Stomach (tissue), 9 donors: ENCODE data around the gene SDK2. TPM values are rescaled to one million over a fixed set of nuclear protein-coding genes. Genes with fewer than 3 reads are reported as not detected.
A peak's percentile ranks its signal among the peaks of the same experiment; 100 is the strongest.

Experiments
- DNase-seq, 2 donors: peaks; one replicate each; pipeline versions ENCODE4 v3.0.0 to v3.0.0-alpha.2; 2013 to 2019
- H3K27ac ChIP-seq, 5 donors: fragments of 200-600 bp in 4 of 5; sonication (generic) in 4 of 5; one replicate each; pipeline ENCODE4 v1.5.1; 2013 to 2019; ENCODE audit warnings: mild to moderate bottlenecking in 1 of 5, moderate library complexity in 1 of 5
- H3K27me3 ChIP-seq, 3 donors: fragments of 200-600 bp; sonication (generic); one replicate each; pipeline ENCODE4 v1.5.1; 2017 to 2019; ENCODE audit warnings: mixed run types in 1 of 3
- H3K36me3 ChIP-seq, 4 donors: fragments of 200-600 bp; sonication (generic); 1 replicate in 3 of 4; 2 replicates in 1 of 4; pipeline ENCODE4 v1.5.1; 2016 to 2019
- H3K4me1 ChIP-seq, 4 donors: fragments of 200-600 bp; sonication (generic); one replicate each; pipeline ENCODE4 v1.5.1; 2016 to 2019
- H3K4me3 ChIP-seq, 4 donors: fragments of 200-600 bp; sonication (generic) in 3 of 4; one replicate each; pipeline ENCODE4 v1.5.1; 2016 to 2019; ENCODE audit warnings: mild to moderate bottlenecking in 1 of 4
- H3K9me3 ChIP-seq, 4 donors: fragments of 200-600 bp; sonication (generic); one replicate each; pipeline ENCODE4 v1.5.1; 2016 to 2019
- EP300 ChIP-seq: sonication (generic); formaldehyde crosslinking; IDR thresholded peaks from one replicate; pipeline ENCODE4 v1.6.1; 2017; ENCODE audit warnings: antibody characterized with exemption
- POLR2A ChIP-seq, 4 donors: fragments of 450-650 bp; IDR thresholded peaks; one replicate each; pipeline ENCODE4 v1.6.1; 2016; ENCODE audit warnings: antibody characterized with exemption in 4 of 4, control low read depth in 2 of 4, mild to moderate bottlenecking in 1 of 4, moderate library complexity in 1 of 4
- POLR2AphosphoS5 ChIP-seq, 3 donors: sonication (generic); formaldehyde crosslinking; IDR thresholded peaks; one replicate each; pipeline ENCODE4 v1.6.1; 2016; ENCODE audit warnings: antibody characterized with exemption in 3 of 3
- WGBS, 5 donors: extraction: QIAGEN DNeasy Blood & Tissue Kit in 3 of 5; methylation state at CpG; one replicate each; pipeline versions ENCODE4 v1.1.5 to v1.1.7; 2013 to 2018; 5-methylcytosine and 5-hydroxymethylcytosine counted together
- intact Hi-C: fragments of 100-400 bp; cut with DNase I; formaldehyde crosslinking; loops from one replicate; pipeline ENCODE4 v1.15.1; 2023; ENCODE audit warnings: low total_unique reads
- polyA plus RNA-seq, 3 donors: library from polyadenylated mRNA; stranded (reverse); fragments of 200-250 nt; gene quantifications; one replicate each; pipeline ENCODE4 v1.2.3, GENCODE V29; 2013
- total RNA-seq, 5 donors: library from RNA; depleted of rRNA; stranded (reverse); fragments of >200 nt; gene quantifications; one replicate each; pipeline versions ENCODE4 v1.1.0 to v1.2.3, GENCODE V29; 2014 to 2016
- TF ChIP-seq, protein P1 (sequence below), 7 experiments: fragments of 450-650 bp in 4 of 7; fragments of 200-600 bp in 3 of 7; sonication (generic) in 3 of 7; IDR thresholded peaks; one replicate each; pipeline ENCODE4 v1.5.1; 2016 to 2019; ENCODE audit warnings: antibody characterized with exemption in 7 of 7, control low read depth in 2 of 7, mild to moderate bottlenecking in 1 of 7
- donor health status: healthy with polysubstance abuse.
- donor health status: Bipolar disorder and iron deficiency.
- donor health status: healthy.

SDK2 gene
- total and polyA plus RNA-seq, 8 donors: under 0.01 to 9.6 (median 0.44) TPM; not detected in 1

DNA sequence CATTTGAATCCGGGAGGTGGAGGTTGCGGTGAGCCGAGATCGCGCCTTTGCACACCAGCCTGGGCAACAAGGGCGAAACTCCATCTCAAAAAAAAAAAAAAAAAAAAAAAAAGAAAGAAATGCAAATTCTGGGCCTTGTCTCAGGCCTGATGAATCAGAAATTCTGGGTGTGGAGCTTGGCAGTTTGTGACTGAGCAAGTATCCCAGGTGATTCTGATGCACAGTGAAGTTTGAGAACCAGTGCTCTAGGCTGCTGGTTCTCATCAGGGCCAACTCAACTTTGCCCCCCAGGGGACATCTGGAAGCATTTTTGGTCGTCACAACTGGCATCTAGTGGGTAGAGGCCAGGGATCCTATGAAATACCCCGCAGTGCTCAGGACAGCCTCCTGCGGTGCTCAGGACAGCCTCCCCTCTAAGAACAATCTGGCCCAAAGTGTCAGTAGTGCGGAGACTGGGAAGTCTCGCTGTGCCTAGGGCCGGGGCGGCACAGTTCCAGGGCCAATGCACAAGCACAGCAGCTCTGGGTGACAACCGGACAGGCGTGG, 55.9 kb downstream of the SDK2 start:
- H3K27ac ChIP-seq: no peak overlapping the region
- H3K4me1 ChIP-seq: peaks cover 0 to 17% (median 10%) of the 10 kb centered on the region in 4 donors
- no peaks in the 10 kb centered on the region for H3K9me3 ChIP-seq
- TF ChIP-seq POLR2AphosphoS5 (IDR thresholded peaks at IDR 0.05) (no peak), POLR2A (IDR thresholded peaks at IDR 0.05) (no peak), EP300 (no peak)
- TF ChIP-seq, protein P1, sequence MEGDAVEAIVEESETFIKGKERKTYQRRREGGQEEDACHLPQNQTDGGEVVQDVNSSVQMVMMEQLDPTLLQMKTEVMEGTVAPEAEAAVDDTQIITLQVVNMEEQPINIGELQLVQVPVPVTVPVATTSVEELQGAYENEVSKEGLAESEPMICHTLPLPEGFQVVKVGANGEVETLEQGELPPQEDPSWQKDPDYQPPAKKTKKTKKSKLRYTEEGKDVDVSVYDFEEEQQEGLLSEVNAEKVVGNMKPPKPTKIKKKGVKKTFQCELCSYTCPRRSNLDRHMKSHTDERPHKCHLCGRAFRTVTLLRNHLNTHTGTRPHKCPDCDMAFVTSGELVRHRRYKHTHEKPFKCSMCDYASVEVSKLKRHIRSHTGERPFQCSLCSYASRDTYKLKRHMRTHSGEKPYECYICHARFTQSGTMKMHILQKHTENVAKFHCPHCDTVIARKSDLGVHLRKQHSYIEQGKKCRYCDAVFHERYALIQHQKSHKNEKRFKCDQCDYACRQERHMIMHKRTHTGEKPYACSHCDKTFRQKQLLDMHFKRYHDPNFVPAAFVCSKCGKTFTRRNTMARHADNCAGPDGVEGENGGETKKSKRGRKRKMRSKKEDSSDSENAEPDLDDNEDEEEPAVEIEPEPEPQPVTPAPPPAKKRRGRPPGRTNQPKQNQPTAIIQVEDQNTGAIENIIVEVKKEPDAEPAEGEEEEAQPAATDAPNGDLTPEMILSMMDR (IDR thresholded peaks at IDR 0.05): no peak
- DNase-seq: no peak
- intact Hi-C loops: no loop called here
- 80 to 92% (median 84%) methylated on average over 15 of the region's 15 CpGs for WGBS, 5 donors
- peaks cover 0 to 20% (median 0%) of the 10 kb centered on the region in 3 donors for H3K27me3 ChIP-seq
- no peaks in the 10 kb centered on the region for H3K36me3 ChIP-seq
- H3K4me3 ChIP-seq: no peak overlapping the region

DNA sequence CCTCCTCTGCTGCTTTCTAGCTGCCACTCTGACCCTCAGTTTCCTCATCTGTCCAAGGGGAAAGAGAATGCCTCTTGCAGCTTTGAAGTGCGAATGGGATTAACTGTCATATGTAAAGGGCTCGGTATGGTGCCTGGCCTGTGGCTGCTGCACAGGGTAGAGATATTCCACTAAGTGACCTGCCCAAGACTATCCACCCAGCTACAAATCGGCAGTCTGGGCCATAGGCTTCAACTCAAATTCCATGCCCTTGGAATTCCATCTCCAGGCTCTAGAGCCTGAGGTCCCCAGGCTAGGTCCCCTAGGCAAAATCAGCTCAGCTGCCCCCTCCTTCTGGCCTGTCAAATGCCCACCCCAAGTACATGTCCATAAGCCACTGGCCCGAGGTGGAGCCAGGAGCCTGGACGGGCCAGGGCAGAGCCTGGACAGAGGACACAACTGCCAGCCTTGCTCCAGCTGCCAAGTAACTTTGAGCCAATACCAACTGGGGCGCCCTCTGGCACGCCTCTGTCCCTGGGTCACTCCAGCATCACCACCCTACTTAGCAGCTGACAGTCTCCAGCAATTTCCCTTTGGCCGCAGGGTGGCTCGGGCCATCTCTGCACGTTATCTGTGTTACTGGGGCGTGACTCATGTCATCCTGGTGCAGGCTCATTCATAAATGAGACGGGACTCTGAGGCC, 57.2 kb downstream of the SDK2 start:
- Histone ChIP-seq H3K4me3 (no peak overlapping the region), H3K4me1 (peaks cover 0 to 6% (median 2%) of the 10 kb centered on the region in 4 donors), H3K9me3 (no peaks in the 10 kb centered on the region), H3K27ac (no peak overlapping the region), H3K27me3 (peaks cover 0 to 17% (median 0%) of the 10 kb centered on the region in 3 donors), H3K36me3 (no peaks in the 10 kb centered on the region)
- TF ChIP-seq POLR2AphosphoS5 (IDR thresholded peaks at IDR 0.05) (no peak), POLR2A (IDR thresholded peaks at IDR 0.05) (no peak), EP300 (no peak)
- TF ChIP-seq, protein P1 (IDR thresholded peaks at IDR 0.05): no peak
- intact Hi-C loops: no loop called here
- no peak for DNase-seq
- WGBS, 5 donors: 54 to 71% (median 65%) methylated on average over 12 of the region's 12 CpGs

DNA sequence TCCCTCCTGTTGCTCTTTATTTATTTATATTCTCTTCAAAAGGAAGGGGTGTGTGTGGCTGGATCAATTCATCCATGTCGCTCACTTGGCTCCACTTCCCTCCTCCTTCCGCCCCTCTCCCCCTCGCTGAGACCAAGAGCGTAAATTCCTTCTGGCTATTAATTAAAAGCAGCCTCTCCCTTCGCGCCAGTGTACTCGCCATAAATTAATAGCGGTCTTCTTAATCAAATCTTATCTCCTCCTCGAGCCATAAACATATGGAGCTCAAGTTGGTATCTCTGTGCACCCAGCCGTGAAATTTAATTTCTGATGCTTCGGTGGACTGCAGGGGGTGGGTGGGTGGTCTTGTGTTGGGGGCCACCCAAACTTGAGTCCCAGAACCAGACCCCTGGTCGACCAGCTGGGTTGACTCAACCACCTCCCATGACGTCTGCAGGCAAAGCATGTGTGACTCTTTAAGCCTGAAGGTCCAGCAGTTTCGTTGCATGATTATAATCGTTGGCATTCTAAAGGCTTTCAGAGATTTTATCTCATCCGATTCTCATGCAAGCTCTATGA, 57.9 kb downstream of the SDK2 start:
- H3K4me3 ChIP-seq: no peak overlapping the region
- no peak overlapping the region for H3K27ac ChIP-seq
- no peak for TF ChIP-seq POLR2A (IDR thresholded peaks at IDR 0.05)
- intact Hi-C loops: no loop called here
- peak in 1 of 2 donors; percentile 46 for DNase-seq
- 50 to 64% (median 61%) methylated on average over 16 of the region's 16 CpGs for WGBS, 5 donors
- H3K36me3 ChIP-seq: no peaks in the 10 kb centered on the region
- H3K4me1 ChIP-seq: no peaks in the 10 kb centered on the region
- H3K9me3 ChIP-seq: no peaks in the 10 kb centered on the region
- peaks cover 0 to 19% (median 0%) of the 10 kb centered on the region in 3 donors for H3K27me3 ChIP-seq

DNA sequence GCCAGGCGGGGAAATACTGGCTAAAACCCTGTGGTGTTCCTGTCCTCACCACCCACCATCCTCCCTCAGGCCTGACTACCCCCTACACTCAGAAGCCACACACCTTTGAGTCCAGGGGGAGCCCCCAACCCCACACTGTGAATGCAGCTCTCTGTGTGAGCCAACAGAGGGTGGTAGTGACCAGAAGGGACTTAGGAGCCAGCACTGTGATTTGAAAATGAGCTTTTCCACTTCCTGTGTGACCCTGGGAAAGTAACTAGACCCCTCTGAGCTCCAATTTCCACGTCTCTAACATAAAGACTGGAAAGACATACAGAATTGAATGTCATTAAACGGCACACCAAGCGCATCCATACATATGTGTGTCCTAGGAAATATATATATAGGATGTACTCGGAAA, 58.7 kb downstream of the SDK2 start:
- no peak for TF ChIP-seq EP300
- no peak overlapping the region for H3K4me3 ChIP-seq
- intact Hi-C loops: no loop called here

DNA sequence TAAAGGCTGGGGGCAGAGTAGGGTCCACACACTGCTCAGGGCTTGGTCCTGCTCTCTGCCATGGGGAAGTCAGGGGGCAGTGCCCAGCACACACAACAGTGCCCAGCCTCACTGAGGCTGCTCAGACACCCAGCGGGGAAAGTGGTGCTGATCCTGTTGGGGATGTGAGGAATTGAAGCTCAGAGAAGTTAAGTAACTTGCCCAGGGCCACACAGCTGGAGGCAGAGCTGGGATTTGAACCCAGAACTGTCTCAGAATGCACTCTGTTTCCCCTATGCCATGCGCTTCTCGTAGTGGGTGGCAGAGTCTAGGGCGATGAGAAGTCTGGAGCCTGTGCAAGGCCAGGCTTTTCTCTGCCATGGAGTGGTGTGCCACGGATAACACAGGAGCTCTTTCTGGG, 59.3 kb downstream of the SDK2 start:
- Histone ChIP-seq H3K9me3 (no peaks in the 10 kb centered on the region), H3K4me1 (no peaks in the 10 kb centered on the region), H3K27me3 (peaks cover 0 to 21% (median 0%) of the 10 kb centered on the region in 3 donors), H3K27ac (no peak overlapping the region), H3K36me3 (no peaks in the 10 kb centered on the region), H3K4me3 (no peak overlapping the region)
- 92 to 96% (median 93%) methylated on average over 5 of the region's 5 CpGs for WGBS, 5 donors
- intact Hi-C loops: no loop called here
- no peak for TF ChIP-seq POLR2A (IDR thresholded peaks at IDR 0.05)
- TF ChIP-seq, protein P1 (IDR thresholded peaks at IDR 0.05): no peak
- no peak for TF ChIP-seq EP300
- TF ChIP-seq POLR2AphosphoS5 (IDR thresholded peaks at IDR 0.05): no peak
- DNase-seq: no peak

More for the DNA sequence above, 58.7 kb downstream of the SDK2 start:
- no peaks in the 10 kb centered on the region for H3K9me3 ChIP-seq
- no peaks in the 10 kb centered on the region for H3K36me3 ChIP-seq
- DNase-seq: no peak
- no peaks in the 10 kb centered on the region for H3K4me1 ChIP-seq
- H3K27ac ChIP-seq: no peak overlapping the region
- 72 to 87% (median 81%) methylated on average over 5 of the region's 5 CpGs for WGBS, 5 donors
- H3K27me3 ChIP-seq: peaks cover 0 to 21% (median 0%) of the 10 kb centered on the region in 3 donors
